Astrocyte (in vitro differentiated cells and primary cell): ENCODE results near the gene HSP90AA1.

ENCODE experiments used
- CTCF ChIP-seq: IDR thresholded peaks from 2 replicates; pipeline ENCODE4 v1.5.1; 2011; ENCODE audit warnings: low read depth, mild to moderate bottlenecking, inconsistent platforms, low read length, moderate library complexity; ENCODE audit not compliant: insufficient read depth
- EZH2 ChIP-seq: IDR thresholded peaks from 2 replicates; pipeline ENCODE4 v1.6.1; 2012; ENCODE audit warnings: mild to moderate bottlenecking, low read length, inconsistent platforms; ENCODE audit not compliant: insufficient read depth

GRCh38 chr14:102058961-102059360 is 27.9 kb downstream of the HSP90AA1 start:
- no peak for TF ChIP-seq EZH2
- TF ChIP-seq CTCF = no peak
